Fibroblast of skin of scalp (primary cell): ENCODE results near the gene NCS1.

Source experiments
- DNase-seq: peaks from one replicate; pipeline ENCODE4 v3.0.0-alpha.2; 2013

The NCS1 gene

GRCh38 chr9:130215341-130216119, 43.3 kb downstream of the NCS1 start:
- peak; percentile 36 for DNase-seq

- DNase-seq: no peak
These were observed 45.6 kb downstream of the NCS1 start for GRCh38 chr9:130217838-130218237.

- no peak for DNase-seq
These were observed 47.5 kb downstream of the NCS1 start for GRCh38 chr9:130219661-130220096.

DNA sequence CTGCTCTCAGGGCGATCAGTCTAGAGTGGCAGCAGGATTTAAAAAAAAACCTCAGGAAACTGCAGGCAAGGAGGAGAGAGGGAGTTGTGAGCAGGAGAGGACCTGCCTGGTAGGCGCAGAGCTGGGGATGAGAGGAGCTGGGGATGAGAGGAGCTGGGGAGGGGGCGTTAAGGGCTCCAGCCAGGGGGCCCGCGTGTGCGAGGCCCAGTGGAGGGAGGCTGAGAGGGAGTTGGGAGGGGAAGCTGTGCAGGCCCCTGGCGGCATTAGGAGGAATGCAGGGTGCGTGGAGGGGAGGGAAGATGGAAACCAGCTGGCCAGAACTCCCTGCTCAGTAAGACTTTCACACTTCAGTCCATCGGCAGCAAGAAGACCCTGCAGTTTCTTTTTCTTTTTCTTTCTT, 48.1 kb downstream of the NCS1 start:
- DNase-seq: peak; percentile 51

GRCh38 chr9:130222833-130223232, 50.6 kb downstream of the NCS1 start:
- no peak for DNase-seq

DNA sequence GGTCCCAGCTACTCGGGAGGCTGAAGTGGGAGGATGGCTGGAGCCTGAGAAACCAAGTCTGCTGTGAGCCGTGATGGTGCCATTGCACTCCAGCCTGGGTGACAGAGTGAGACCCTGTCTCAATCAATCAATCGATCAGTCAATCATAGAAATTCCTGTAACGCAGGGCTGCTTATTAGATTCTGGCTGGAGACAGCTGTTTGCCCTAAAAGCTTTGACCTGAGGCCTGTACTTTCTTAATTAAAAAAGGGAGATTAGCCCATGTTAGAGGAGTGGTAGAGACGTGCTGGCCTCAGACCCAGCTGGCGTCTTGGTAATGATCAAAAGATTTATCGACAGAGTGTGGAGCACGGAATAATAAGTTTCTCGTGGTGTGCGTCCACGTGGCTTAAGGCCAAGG, 52.9 kb downstream of the NCS1 start:
- no peak for DNase-seq

- no peak for DNase-seq
These were observed 53.4 kb downstream of the NCS1 start for GRCh38 chr9:130225586-130225985.

DNA sequence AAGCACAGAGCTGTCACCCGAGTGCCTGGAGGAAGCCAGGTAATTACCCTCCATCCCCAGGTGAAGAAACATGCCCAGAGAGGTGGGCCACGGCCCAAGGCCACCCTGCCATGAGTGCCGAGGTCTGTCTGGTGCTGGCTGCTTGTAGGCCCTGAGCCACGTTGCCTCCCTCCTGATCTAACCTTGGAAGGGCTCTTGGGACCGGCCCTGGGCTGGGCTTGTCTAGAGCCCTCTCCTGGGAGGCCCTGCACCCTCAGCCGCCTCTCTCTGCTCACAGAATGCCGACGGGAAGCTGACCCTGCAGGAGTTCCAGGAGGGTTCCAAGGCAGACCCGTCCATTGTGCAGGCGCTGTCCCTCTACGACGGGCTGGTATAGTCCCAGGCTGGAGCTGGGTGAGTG, 53.9 kb downstream of the NCS1 start:
- DNase-seq: no peak

DNA sequence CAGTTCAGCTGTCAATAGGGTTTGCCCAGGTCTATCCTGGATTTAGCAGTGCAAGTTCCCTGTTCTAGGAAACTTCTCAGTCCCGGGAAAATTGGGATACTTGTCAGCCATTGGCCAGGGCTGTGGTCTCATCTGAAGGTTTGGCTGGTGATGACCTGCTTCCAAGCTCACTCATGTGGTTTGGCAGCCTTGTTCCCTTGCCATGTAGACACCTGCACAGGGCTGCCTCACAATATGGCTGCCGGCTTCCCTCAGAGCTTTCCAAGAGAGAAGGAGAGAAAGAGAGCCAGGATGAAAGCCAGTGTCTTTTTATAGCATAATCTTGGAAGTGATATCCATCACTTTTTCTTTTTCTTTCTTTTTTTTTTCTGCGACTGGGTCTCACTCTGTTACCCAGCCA, 55.6 kb downstream of the NCS1 start:
- DNase-seq: no peak

DNA sequence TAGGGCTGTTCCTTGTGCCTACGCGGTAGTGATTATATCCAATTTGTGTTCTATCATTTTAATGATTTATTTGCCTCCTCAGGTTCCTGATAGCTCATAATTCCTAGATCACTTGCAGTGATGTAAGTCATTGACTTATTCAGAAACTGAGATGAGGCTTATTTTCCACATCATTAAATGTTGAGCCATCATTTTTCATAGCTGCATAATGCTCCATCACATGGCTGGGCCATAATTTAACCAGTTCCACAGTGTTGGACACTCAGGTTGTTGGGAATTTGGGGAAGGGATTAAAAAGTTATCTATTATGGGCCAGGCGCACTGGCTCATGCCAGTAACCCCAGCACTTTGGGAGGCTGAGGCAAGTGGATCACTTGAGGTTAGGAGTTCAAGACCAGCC, 57.6 kb downstream of the NCS1 start:
- DNase-seq: no peak

- no peak for DNase-seq
These were observed 58.4 kb downstream of the NCS1 start for GRCh38 chr9:130230631-130231030.

- DNase-seq: no peak
These were observed 60.8 kb downstream of the NCS1 start for GRCh38 chr9:130232899-130233586.

GRCh38 chr9:130233587-130233945, 61.4 kb downstream of the NCS1 start:
- DNase-seq: no peak

GRCh38 chr9:130234340-130235260, 62.4 kb downstream of the NCS1 start:
- DNase-seq: no peak

GRCh38 chr9:130235558-130236435, 63.6 kb downstream of the NCS1 start:
- DNase-seq: peak; percentile 66

GRCh38 chr9:130236436-130236985, 64.3 kb downstream of the NCS1 start:
- DNase-seq: no peak

- peak; percentile 71 for DNase-seq
These were observed 64.9 kb downstream of the NCS1 start for GRCh38 chr9:130237076-130237475.

DNA sequence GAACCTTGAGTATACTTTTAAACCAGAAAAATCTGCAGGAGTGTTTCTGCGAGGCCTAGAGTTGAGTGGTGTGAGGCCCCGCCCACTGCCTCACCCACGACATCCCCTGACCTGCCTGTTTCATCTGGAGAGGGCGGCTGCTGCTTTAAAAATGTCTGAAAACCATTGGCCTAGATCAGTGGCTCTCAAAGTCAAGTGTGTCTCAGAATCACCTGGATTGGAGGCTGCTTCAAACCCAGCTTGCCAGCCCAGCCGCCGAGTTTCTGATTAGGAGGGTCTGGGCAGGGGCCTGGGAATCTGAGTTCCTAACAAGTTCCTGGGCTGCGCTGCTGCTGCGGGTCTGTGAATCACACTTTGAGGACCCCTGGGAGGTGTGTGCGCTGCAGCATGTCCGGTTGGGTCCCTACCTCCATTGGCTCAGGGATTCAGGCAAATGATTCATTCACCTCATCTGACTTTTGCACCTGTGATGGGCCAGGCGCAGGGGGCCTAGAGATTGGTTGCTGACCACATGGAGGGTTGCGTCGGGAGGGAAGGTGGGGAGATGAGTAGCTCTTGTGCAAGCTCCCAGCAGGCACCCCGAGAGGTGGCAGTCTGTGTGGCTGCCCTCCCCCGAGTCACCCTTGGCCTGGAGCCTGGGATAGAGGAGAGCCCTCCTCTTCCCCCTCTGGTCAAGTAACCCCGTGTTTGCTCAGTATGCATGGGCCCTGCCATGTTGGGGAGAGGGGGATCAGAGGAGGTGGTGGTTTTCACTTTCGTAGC, 65.7 kb downstream of the NCS1 start:
- no peak for DNase-seq

GRCh38 chr9:130239363-130239695, 67.1 kb downstream of the NCS1 start:
- no peak for DNase-seq

DNA sequence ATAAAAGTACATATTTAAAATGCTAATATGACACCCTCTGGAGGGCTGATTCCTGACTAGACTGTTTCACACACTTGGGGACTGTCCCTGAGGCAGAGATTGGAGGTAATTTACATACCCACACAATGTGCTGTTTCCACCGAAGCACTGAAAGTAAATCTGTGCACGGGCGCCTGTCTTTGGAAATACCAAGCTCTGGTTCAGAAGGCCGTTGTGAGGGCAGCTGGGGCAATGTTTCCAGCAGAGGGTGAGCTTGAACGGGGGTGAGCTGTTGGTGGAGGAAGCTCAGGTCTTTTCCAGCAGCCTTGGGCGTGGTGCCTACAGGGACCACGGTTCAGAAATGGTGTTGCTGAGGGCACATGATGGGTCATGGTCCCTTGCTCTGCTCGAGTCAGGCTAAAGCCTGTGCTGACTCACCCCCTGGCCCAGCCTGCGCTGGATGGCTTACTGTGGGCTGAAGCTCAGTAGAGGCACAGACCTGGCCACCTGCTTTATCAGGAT, 67.6 kb downstream of the NCS1 start:
- no peak for DNase-seq
